GM23338 (cell line): Measurements from ENCODE around the gene SLC36A3. TPM values are rescaled to one million over a fixed set of nuclear protein-coding genes. Genes with fewer than 3 reads are reported as not detected.

Source experiments
- ATAC-seq: fragments of 200-7000 bp; cut with Tn5 transposase; 3 replicates; pipeline ENCODE4 v1.9.1; 2020
- DNase-seq: peaks from one replicate; pipeline ENCODE4 v3.0.0-alpha.2; 2015; ENCODE audit warnings: low spot score
- H2AFZ ChIP-seq: fragments of 200-600 bp; sonication (generic); 2 replicates; pipeline ENCODE4 v1.8.0; 2016; ENCODE audit warnings: antibody characterized with exemption, mild to moderate bottlenecking, moderate library complexity
- H3F3A ChIP-seq: fragments of 200-600 bp; sonication (generic); replicated peaks from 2 replicates; pipeline ENCODE4 v1.8.0; 2017; ENCODE audit warnings: antibody characterized with exemption, mixed run types, low read depth
- H3K27ac ChIP-seq: fragments of 200-600 bp; sonication (generic); 2 replicates; pipeline ENCODE4 v1.6.1; 2016; ENCODE audit warnings: low read depth
- H3K27me3 ChIP-seq: fragments of 200-600 bp; sonication (generic); 2 replicates; pipeline ENCODE4 v1.8.0; 2016; ENCODE audit warnings: mild to moderate bottlenecking, mixed run types, moderate library complexity; ENCODE audit not compliant: insufficient read depth
- H3K36me3 ChIP-seq: fragments of 200-600 bp; sonication (generic); 2 replicates; pipeline ENCODE4 v1.8.0; 2016; ENCODE audit warnings: mild to moderate bottlenecking; ENCODE audit not compliant: insufficient read depth
- H3K4me1 ChIP-seq: fragments of 200-600 bp; sonication (generic); 2 replicates; pipeline ENCODE4 v1.8.0; 2016; ENCODE audit warnings: mild to moderate bottlenecking, moderate library complexity; ENCODE audit not compliant: insufficient read depth
- H3K4me2 ChIP-seq: fragments of 200-600 bp; sonication (generic); 2 replicates; pipeline ENCODE4 v1.7.1; 2017; ENCODE audit warnings: mixed run types
- H3K4me3 ChIP-seq: fragments of 200-600 bp; sonication (generic); 2 replicates; pipeline ENCODE4 v1.6.1; 2016; ENCODE audit warnings: mixed run types
- H3K79me2 ChIP-seq: fragments of 200-600 bp; sonication (generic); replicated peaks from 2 replicates; pipeline ENCODE4 v1.8.0; 2017; ENCODE audit warnings: mild to moderate bottlenecking; ENCODE audit not compliant: insufficient read depth
- H3K9me2 ChIP-seq: fragments of 200-600 bp; sonication (generic); 2 replicates; pipeline ENCODE4 v1.8.0; 2017; ENCODE audit not compliant: insufficient read depth
- H4K20me1 ChIP-seq: fragments of 200-600 bp; sonication (generic); replicated peaks from 2 replicates; pipeline ENCODE4 v1.8.0; 2017; ENCODE audit warnings: mild to moderate bottlenecking; ENCODE audit not compliant: insufficient read depth
- H3K27ac Mint-ChIP-seq: 2 replicates; pipeline ENCODE4 v1.8.0; 2020; ENCODE audit warnings: inconsistent platforms, mild to moderate bottlenecking, moderate library complexity, mixed read lengths
- H3K27me3 Mint-ChIP-seq: 3 replicates; pipeline ENCODE4 v1.8.0; 2022; ENCODE audit warnings: low read depth, mild to moderate bottlenecking, moderate library complexity, mixed read lengths, inconsistent platforms; ENCODE audit not compliant: insufficient read depth, poor library complexity
- H3K36me3 Mint-ChIP-seq: 3 replicates; pipeline ENCODE4 v1.8.0; 2021; ENCODE audit warnings: low read depth, mild to moderate bottlenecking, inconsistent platforms, moderate library complexity, mixed read lengths
- H3K4me1 Mint-ChIP-seq: 3 replicates; pipeline ENCODE4 v1.8.0; 2020; ENCODE audit warnings: mild to moderate bottlenecking, inconsistent platforms, mixed read lengths
- H3K4me3 Mint-ChIP-seq: 3 replicates; pipeline ENCODE4 v1.8.0; 2021; ENCODE audit warnings: moderate library complexity, mild to moderate bottlenecking, inconsistent platforms, mixed read lengths
- H3K9me3 Mint-ChIP-seq: 3 replicates; pipeline ENCODE4 v1.8.0; 2020; ENCODE audit warnings: moderate library complexity, mild to moderate bottlenecking, inconsistent platforms, mixed read lengths
- CREB1 ChIP-seq: fragments of 250-450 bp; sonication (Bioruptor Pico); IDR thresholded peaks from 2 replicates; pipeline ENCODE4 v1.5.0; 2020; ENCODE audit warnings: low read depth, mild to moderate bottlenecking, moderate library complexity
- EZH2 ChIP-seq: fragments of 200-600 bp; sonication (generic); IDR thresholded peaks from one replicate; pipeline ENCODE4 v1.8.0; 2017; ENCODE audit warnings: antibody characterized with exemption, mild to moderate bottlenecking, low read depth; ENCODE audit not compliant: unreplicated experiment
- EZH2phosphoT487 ChIP-seq: fragments of 200-600 bp; sonication (generic); IDR thresholded peaks from one replicate; pipeline ENCODE4 v1.8.1; 2018; ENCODE audit warnings: antibody characterized with exemption; ENCODE audit not compliant: unreplicated experiment
- JUNB ChIP-seq: IDR thresholded peaks from one replicate; pipeline ENCODE4 v1.6.1; 2016; ENCODE audit warnings: antibody characterized with exemption; ENCODE audit not compliant: unreplicated experiment
- STAT1 ChIP-seq: IDR thresholded peaks from one replicate; pipeline ENCODE4 v1.6.1; 2016; ENCODE audit warnings: antibody characterized with exemption; ENCODE audit not compliant: unreplicated experiment
- ZNF114 ChIP-seq: fragments of 250-450 bp; sonication (Bioruptor Pico); IDR thresholded peaks from 2 replicates; pipeline ENCODE4 v1.5.0; 2020; ENCODE audit warnings: mild to moderate bottlenecking, moderate library complexity
- ZNF331 ChIP-seq: fragments of 250-450 bp; sonication (Bioruptor Pico); IDR thresholded peaks from 2 replicates; pipeline ENCODE4 v1.5.0; 2020; ENCODE audit warnings: low read depth, mild to moderate bottlenecking, moderate library complexity
- polyA plus RNA-seq: library from polyadenylated mRNA; unstranded; fragments of >200 nt; fragmentation: Nextera tagmentation; extraction: Ambion mirVana; gene quantifications from 2 replicates; pipeline ENCODE4 v1.2.1, GENCODE V29; 2016
- total RNA-seq: library from RNA; depleted of rRNA; stranded (reverse); fragments of >200 nt; shearing (Covaris generic); gene quantifications from 2 replicates; pipeline ENCODE4 v1.2.3, GENCODE V29; 2014
- TF ChIP-seq, protein P1 (sequence below): IDR thresholded peaks from 2 replicates; pipeline ENCODE4 v1.6.1; 2016; ENCODE audit warnings: antibody characterized with exemption
- TF ChIP-seq, protein P2 (sequence below), 2 experiments: fragments of 200-600 bp in 1 of 2; sonication (generic) in 1 of 2; conservative IDR thresholded peaks; 2 replicates each; pipeline versions ENCODE4 v1.5.1 to v1.6.1; 2016 to 2017; ENCODE audit warnings: antibody characterized with exemption in 2 of 2, low read depth in 2 of 2, mild to moderate bottlenecking in 2 of 2, moderate library complexity in 1 of 2
- TF ChIP-seq, protein P3 (sequence below): fragments of 250-450 bp; sonication (Bioruptor Pico); IDR thresholded peaks from 2 replicates; pipeline ENCODE4 v1.5.0; 2020; ENCODE audit warnings: mild to moderate bottlenecking, moderate library complexity
- TF ChIP-seq, protein P4 (sequence below): IDR thresholded peaks from one replicate; pipeline ENCODE4 v1.6.1; 2018; ENCODE audit warnings: antibody characterized with exemption; ENCODE audit not compliant: unreplicated experiment

SLC36A3 gene
- total and polyA plus RNA-seq, 2 experiments from 2014 or later, result not detected

DNA sequence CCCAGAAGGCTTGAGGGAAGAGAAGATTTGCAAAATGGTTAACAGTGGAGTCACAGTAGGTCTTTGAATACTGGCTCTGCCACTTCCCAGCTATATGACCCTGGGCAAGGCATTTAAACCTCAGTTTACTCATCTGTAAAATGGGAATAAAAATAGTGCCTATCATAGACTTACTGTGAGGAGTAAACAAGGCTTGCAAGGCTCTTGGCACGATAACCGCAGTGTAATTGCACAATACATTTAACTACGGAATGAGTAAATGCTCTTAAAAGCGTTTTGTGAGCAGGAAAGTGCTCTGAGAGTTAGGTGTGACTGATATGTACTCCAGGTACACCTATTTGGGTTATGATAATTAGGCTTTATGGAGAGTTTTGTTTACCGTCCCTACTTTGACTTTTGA lies 8.4 kb downstream of the SLC36A3 start:
- H3K27ac ChIP-seq, result no peak overlapping the region
- H3F3A ChIP-seq, result no peaks in the 10 kb centered on the region
- no peak overlapping the region for H3K4me3 ChIP-seq
- Mint-ChIP-seq H3K27me3 (peaks cover 5% of the 10 kb centered on the region), H3K27ac (no peak overlapping the region), H3K9me3 (no peaks in the 10 kb centered on the region), H3K36me3 (no peaks in the 10 kb centered on the region), H3K4me1 (peaks cover 14% of the 10 kb centered on the region), H3K4me3 (no peak overlapping the region)
- DNase-seq (no peak), ATAC-seq (no peak)
- TF ChIP-seq, protein P1, sequence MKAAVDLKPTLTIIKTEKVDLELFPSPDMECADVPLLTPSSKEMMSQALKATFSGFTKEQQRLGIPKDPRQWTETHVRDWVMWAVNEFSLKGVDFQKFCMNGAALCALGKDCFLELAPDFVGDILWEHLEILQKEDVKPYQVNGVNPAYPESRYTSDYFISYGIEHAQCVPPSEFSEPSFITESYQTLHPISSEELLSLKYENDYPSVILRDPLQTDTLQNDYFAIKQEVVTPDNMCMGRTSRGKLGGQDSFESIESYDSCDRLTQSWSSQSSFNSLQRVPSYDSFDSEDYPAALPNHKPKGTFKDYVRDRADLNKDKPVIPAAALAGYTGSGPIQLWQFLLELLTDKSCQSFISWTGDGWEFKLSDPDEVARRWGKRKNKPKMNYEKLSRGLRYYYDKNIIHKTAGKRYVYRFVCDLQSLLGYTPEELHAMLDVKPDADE, result no peak
- TF ChIP-seq ZNF114 (CRISPR knock-in tag), result no peak
- TF ChIP-seq, protein P2, sequence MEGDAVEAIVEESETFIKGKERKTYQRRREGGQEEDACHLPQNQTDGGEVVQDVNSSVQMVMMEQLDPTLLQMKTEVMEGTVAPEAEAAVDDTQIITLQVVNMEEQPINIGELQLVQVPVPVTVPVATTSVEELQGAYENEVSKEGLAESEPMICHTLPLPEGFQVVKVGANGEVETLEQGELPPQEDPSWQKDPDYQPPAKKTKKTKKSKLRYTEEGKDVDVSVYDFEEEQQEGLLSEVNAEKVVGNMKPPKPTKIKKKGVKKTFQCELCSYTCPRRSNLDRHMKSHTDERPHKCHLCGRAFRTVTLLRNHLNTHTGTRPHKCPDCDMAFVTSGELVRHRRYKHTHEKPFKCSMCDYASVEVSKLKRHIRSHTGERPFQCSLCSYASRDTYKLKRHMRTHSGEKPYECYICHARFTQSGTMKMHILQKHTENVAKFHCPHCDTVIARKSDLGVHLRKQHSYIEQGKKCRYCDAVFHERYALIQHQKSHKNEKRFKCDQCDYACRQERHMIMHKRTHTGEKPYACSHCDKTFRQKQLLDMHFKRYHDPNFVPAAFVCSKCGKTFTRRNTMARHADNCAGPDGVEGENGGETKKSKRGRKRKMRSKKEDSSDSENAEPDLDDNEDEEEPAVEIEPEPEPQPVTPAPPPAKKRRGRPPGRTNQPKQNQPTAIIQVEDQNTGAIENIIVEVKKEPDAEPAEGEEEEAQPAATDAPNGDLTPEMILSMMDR (conservative IDR thresholded peaks at IDR 0.05; ENCODE audit: low read depth in 2 of 2), result no peak
- TF ChIP-seq EZH2phosphoT487, result no peak
- TF ChIP-seq JUNB, result no peak
- TF ChIP-seq ZNF331 (CRISPR knock-in tag), result no peak
- TF ChIP-seq, protein P3, sequence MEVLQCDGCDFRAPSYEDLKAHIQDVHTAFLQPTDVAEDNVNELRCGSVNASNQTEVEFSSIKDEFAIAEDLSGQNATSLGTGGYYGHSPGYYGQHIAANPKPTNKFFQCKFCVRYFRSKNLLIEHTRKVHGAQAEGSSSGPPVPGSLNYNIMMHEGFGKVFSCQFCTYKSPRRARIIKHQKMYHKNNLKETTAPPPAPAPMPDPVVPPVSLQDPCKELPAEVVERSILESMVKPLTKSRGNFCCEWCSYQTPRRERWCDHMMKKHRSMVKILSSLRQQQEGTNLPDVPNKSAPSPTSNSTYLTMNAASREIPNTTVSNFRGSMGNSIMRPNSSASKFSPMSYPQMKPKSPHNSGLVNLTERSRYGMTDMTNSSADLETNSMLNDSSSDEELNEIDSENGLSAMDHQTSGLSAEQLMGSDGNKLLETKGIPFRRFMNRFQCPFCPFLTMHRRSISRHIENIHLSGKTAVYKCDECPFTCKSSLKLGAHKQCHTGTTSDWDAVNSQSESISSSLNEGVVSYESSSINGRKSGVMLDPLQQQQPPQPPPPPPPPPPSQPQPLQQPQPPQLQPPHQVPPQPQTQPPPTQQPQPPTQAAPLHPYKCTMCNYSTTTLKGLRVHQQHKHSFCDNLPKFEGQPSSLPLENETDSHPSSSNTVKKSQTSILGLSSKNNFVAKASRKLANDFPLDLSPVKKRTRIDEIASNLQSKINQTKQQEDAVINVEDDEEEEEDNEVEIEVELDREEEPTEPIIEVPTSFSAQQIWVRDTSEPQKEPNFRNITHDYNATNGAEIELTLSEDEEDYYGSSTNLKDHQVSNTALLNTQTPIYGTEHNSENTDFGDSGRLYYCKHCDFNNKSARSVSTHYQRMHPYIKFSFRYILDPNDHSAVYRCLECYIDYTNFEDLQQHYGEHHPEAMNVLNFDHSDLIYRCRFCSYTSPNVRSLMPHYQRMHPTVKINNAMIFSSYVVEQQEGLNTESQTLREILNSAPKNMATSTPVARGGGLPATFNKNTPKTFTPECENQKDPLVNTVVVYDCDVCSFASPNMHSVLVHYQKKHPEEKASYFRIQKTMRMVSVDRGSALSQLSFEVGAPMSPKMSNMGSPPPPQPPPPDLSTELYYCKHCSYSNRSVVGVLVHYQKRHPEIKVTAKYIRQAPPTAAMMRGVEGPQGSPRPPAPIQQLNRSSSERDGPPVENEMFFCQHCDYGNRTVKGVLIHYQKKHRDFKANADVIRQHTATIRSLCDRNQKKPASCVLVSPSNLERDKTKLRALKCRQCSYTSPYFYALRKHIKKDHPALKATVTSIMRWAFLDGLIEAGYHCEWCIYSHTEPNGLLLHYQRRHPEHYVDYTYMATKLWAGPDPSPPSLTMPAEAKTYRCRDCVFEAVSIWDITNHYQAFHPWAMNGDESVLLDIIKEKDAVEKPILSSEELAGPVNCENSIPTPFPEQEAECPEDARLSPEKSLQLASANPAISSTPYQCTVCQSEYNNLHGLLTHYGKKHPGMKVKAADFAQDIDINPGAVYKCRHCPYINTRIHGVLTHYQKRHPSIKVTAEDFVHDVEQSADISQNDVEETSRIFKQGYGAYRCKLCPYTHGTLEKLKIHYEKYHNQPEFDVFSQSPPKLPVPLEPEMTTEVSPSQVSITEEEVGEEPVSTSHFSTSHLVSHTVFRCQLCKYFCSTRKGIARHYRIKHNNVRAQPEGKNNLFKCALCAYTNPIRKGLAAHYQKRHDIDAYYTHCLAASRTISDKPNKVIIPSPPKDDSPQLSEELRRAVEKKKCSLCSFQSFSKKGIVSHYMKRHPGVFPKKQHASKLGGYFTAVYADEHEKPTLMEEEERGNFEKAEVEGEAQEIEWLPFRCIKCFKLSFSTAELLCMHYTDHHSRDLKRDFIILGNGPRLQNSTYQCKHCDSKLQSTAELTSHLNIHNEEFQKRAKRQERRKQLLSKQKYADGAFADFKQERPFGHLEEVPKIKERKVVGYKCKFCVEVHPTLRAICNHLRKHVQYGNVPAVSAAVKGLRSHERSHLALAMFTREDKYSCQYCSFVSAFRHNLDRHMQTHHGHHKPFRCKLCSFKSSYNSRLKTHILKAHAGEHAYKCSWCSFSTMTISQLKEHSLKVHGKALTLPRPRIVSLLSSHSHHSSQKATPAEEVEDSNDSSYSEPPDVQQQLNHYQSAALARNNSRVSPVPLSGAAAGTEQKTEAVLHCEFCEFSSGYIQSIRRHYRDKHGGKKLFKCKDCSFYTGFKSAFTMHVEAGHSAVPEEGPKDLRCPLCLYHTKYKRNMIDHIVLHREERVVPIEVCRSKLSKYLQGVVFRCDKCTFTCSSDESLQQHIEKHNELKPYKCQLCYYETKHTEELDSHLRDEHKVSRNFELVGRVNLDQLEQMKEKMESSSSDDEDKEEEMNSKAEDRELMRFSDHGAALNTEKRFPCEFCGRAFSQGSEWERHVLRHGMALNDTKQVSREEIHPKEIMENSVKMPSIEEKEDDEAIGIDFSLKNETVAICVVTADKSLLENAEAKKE (CRISPR knock-in tag), result no peak
- no peak for TF ChIP-seq CREB1 (CRISPR knock-in tag)
- TF ChIP-seq EZH2, result no peak
- TF ChIP-seq, protein P4, sequence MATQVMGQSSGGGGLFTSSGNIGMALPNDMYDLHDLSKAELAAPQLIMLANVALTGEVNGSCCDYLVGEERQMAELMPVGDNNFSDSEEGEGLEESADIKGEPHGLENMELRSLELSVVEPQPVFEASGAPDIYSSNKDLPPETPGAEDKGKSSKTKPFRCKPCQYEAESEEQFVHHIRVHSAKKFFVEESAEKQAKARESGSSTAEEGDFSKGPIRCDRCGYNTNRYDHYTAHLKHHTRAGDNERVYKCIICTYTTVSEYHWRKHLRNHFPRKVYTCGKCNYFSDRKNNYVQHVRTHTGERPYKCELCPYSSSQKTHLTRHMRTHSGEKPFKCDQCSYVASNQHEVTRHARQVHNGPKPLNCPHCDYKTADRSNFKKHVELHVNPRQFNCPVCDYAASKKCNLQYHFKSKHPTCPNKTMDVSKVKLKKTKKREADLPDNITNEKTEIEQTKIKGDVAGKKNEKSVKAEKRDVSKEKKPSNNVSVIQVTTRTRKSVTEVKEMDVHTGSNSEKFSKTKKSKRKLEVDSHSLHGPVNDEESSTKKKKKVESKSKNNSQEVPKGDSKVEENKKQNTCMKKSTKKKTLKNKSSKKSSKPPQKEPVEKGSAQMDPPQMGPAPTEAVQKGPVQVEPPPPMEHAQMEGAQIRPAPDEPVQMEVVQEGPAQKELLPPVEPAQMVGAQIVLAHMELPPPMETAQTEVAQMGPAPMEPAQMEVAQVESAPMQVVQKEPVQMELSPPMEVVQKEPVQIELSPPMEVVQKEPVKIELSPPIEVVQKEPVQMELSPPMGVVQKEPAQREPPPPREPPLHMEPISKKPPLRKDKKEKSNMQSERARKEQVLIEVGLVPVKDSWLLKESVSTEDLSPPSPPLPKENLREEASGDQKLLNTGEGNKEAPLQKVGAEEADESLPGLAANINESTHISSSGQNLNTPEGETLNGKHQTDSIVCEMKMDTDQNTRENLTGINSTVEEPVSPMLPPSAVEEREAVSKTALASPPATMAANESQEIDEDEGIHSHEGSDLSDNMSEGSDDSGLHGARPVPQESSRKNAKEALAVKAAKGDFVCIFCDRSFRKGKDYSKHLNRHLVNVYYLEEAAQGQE, result no peak
- no peak for TF ChIP-seq STAT1
- no peaks in the 10 kb centered on the region for H4K20me1 ChIP-seq
- no peaks in the 10 kb centered on the region for H3K79me2 ChIP-seq
- H3K27me3 ChIP-seq, result no peaks in the 10 kb centered on the region
- H3K4me2 ChIP-seq, result no peak overlapping the region
- no peaks in the 10 kb centered on the region for H3K9me2 ChIP-seq
- H2AFZ ChIP-seq, result no peak overlapping the region
- H3K36me3 ChIP-seq, result no peaks in the 10 kb centered on the region
- H3K4me1 ChIP-seq, result no peaks in the 10 kb centered on the region; the same call in 1 of the 2 replicates
